HG03103 (cell line): ENCODE results near the gene AATK.
"Not testable (repeated sequence)": the region's sequence is repeated elsewhere in the genome, so short reads cannot be mapped to it uniquely, and the experiment has no call there.

ENCODE experiments used
- ATAC-seq: cut with Tn5 transposase; IDR thresholded peaks from one replicate; pipeline ENCODE4 v1.9.1; 2021; ENCODE audit warnings: low read depth; ENCODE audit not compliant: unreplicated experiment

AATK gene

DNA sequence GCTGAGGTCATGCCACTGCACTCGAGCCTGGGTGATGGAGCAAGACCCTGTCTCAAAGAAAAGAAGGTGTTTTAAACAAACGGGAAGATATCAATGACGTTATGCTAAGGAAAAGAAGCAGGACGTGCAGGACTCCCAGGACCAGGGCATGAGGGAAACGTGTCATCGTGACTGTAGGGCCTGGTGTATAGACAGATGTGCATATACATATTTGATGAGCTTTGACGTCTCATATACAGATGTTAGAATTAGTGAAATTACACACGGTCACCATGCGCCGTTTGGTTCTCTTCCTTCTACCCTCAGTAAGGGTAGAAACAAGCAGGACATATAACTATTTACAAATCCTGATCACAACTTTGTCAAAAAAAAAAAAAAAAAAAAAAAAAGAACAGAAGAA is 18.3 kb downstream of the AATK start:
- ATAC-seq = no peak

DNA sequence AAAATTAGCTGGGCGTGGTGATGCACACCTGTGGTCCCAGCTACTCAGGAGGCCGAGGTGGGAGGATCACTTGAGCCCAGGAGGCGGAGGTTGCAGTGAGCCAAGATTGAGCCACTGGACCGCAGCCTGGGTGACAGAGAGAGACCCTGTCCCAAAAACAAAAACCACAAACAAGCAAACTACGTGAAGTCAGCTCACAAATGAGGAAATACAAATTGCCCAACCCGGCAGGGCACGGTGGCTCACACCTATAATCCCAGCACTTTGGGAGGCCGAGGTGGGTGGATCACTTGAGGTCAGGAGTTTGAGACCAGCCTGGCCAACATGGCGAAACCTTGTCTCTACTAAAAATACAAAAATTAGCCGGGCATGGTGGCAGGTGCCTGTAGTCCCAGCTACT is 19.8 kb downstream of the AATK start:
- not testable (repeated sequence) for ATAC-seq

DNA sequence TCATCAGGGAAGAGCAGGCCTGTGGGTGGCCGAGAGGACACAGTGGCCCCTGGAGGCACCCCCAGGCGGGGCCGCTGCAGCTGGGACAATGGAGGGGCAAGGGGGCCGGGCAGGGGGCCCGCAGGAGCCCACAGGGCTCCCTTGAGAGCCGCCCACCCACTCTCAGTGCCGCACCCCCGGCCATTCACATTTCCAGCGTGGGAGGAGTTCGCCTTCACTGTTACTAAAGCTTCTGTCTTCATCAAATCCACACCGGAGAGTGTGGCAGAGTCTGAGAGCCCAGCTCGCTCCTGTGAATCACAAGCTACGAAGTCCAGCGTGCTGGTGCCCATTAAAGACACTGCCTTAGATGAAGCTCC is 21.6 kb downstream of the AATK start:
- no peak for ATAC-seq

DNA sequence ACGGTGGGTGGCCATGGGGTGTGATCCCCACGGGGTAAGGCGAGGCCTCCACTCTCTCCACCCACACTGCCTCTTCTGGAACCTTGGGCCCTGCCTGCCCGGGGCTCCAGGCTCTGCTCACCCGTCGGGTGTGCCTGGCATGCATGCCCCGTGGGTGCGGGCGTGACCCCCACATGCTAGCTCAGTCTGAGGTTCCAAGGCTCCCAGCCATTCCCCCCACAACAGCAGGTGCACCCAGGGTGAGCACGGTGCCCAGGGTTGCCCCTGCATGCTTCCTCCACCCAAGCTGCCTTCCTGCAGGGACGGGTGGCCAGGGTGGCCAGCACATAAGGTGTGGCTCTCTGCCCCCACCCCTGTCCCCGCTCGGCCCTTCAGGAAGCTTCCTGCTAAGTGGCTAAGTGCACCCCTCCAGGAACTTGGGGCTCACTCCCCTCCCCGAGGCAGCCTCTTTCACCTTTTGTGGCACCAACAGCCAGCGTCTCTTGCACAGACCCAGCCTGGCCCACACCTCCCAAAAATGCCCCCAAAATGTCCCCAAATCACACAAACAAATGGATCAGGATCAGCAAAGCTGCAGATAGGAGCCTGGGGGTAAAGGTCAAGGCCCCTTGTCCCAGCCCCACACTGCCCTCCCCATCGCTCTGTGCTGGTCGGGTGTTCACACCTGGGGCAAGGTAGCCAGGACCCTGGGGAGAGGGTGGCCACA is 22.2 kb downstream of the AATK start:
- no peak for ATAC-seq

DNA sequence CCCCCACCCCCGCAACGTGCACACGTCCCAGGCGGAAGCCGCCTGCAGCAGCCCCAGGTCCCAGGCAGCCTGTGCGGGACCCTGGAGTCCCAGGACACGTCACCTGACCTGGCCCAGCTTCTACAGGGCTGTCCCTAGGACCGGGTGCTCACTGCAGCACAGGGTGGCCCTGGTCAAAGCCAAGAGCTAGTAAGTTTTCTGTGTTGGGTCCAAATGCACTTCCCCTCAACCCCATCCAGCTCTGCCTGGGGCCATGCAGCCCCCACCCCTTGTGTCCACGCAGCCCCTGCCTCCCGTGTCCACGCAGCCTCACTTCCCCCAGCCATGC is 22.9 kb downstream of the AATK start:
- no peak for ATAC-seq

DNA sequence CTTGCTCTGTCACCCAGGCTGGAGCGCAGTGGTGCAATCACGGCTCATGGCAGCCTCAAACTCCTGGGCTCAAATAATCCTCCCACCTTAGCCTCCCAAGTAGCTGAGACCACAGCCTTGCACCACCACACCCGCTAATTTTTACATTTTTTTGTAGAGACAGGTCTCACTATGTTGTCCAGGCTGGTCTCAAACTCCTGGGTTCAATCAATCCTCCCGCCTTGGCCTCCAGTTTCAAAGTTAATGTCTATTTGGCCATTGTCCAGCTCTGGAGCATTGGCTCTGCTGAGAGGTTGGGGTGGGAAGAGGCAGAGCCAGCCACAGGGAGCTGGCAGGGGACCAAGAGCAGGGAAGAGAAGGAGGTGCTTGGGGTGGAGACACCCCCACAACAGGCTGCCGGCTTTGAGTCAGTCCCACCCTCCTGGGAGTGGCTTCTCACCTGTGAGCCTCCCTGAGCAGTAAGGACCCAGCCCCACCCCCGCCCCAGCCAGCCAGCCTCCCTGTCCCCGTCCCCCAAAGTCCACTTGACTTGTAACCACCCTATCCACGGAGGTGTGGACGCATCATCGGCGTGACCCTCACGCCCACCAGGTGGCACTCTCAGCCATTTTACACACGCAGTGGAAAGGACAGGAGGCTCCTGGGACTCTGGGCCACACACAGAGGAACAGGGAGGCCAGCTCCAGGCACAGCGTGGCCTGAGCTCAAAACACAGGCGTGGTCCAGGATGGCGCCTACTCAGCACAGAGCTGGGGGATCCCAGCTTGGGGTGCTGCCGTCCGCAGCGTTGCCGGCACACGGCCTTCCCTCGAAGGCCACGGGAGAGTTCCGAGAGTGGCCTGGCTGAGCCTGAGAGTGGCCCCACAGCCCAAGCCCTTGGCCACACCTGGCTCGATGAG is 23.5 kb downstream of the AATK start:
- no peak for ATAC-seq

DNA sequence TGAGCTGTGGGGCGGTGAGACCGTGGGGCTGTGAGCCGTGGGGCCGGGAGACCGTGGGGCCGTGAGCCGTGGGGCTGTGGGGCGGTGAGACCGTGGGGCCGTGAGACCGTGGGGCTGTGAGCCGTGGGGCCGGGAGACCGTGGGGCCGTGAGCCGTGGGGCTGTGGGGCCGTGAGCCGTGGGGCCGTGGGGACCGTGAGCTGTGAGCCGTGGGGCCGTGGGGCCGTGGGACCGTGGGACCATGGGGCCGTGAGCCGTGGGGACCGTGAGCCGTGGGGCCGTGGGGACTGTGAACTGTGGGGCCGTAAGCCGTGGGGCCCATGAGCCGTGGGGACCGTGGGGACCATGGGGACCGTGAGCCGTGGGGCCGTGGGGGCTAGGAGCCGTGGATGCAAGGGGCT is 25.3 kb downstream of the AATK start:
- no peak for ATAC-seq

DNA sequence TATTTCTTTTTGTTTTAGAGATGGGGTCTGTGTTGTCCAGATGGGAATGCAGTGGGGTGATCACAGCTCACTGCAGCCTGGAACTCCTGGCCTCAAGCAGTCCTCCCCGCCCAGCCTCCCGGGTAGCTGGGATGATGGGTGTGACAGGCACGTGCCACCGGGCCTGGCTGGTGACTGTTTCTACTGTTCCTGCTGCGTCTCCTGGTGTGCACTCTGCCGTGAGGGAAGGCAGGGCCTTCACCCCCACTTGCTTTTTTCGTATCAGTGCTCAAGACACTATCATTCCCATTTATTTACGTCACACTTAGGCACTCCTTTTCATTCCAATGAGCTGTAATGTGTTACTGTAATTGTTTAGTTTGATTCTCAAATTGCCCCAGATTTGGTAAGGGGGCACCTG is 26.0 kb downstream of the AATK start:
- ATAC-seq = no peak

DNA sequence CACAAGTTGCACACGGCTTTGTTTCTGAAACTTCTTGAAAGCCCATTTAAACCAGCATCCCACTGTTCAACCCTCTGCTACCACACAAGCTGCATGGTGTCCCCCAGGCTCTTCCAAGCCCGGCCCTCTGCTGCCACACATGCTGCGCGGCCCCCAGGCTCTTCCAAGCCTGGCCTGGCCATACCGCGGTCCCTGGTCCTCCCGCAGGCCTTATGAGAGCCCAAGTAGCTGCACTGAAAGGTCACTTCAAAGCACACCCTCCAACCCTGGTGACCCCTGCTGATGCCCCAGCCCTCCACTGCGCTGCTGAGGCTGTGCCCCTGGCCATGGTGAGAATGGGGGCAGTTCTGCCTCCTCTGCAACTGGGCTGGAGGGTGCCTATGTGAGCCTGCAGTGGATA is 26.6 kb downstream of the AATK start:
- no peak for ATAC-seq

DNA sequence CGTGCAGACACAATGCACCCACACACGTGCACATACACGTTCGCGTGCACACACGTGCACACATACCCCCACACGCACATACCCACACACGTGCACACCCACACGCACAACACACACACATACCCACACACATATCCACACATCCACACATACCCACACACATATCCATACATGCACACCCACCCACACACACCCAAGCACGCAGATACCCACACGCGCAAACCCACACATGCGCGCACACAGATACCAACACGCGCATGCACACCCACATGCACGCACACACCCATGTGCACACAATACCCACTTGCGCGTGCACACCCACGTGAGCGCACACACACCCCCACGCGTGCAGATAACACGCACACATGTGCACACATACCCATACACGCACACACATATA is 27.5 kb downstream of the AATK start:
- no peak for ATAC-seq

DNA sequence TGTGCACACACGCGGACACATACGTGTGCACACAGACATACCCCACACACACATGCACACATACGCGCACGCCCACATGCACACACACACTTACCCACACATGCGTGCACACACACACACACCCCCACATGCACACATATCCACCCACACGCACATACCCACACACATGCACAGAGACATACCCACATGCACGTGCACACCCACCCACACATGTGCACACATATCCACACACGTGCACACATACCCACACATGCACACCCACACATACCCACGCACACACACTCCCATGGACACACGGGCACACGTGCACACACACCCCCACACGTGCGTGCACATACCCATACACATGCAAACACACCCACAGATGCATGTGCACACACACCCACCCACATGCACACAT is 27.9 kb downstream of the AATK start:
- ATAC-seq = no peak

DNA sequence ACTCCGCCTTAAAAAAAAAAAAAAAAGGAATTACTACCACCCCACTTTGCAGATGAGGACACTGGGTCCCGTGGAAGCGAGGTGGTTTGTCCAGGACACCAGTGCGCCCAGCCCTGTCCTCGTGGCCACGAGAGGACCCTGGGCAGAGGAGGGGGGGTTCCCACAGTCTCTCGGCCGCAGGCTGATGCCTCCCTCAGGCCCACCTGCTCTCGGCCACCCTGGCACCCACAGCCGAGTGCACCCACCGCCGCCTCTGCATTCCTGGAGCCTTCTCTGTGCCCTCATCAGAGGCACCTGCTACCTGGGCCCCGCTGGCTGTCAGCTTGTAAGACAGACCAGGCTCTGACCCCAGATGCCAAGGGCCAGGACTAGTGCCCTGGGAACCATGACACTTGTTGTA is 28.8 kb downstream of the AATK start:
- ATAC-seq = no peak

DNA sequence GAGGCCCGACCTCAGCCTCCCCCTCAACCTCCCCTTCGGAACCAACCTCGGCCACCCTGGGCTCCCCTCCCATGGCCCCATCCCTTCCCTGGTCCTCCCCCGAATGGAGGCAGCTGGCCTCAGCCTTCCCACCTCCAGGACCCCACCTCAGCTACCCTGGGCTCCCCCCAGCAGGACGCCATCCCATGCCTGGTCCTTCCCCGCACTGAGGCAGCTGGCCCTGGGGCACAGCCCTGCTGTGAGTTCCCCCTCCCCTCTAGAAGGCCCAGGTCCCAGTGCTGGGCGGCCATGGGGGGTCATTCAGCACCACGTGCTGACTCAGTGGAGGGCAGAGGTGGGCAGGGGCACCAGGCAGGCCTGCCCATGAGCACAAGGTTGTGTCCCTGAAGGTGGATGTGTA is 29.7 kb downstream of the AATK start:
- no peak for ATAC-seq

DNA sequence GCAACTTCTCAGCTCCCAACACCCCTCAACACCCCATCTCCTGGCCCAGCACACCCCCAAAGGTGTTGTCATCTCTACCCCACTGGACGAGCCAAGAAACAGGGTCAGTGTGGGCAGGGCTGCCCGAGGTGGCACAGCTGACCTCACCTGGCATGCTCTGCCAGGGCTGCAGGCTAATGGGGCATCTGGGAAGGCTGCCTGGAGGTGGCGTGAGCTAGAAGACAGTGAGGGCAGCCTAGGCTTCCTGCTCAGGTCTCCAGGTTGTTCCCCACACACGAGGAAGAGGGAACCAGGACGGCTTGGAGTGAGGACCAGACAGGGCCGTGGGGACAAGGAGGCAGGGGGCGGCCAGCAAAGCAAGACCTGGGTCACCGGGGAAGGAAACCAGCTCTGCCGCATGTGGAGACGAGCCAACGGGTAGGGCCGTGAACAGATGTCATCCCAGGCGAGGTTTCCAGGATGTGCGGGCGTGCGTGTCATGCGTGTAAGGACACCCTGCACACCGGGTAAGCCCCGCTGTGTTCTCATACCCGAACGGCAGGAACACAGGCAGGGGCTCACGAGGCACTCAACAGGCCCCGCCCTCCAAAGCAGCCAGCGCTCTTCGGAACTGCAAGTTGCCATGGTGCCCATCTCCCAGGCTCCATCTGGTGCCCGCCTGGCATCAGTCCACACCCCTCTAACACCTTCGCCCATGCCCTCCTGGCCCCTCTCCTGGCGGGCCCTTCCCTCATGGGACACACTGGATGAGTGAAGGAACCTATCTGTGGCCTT is 30.3 kb downstream of the AATK start:
- ATAC-seq = no peak

DNA sequence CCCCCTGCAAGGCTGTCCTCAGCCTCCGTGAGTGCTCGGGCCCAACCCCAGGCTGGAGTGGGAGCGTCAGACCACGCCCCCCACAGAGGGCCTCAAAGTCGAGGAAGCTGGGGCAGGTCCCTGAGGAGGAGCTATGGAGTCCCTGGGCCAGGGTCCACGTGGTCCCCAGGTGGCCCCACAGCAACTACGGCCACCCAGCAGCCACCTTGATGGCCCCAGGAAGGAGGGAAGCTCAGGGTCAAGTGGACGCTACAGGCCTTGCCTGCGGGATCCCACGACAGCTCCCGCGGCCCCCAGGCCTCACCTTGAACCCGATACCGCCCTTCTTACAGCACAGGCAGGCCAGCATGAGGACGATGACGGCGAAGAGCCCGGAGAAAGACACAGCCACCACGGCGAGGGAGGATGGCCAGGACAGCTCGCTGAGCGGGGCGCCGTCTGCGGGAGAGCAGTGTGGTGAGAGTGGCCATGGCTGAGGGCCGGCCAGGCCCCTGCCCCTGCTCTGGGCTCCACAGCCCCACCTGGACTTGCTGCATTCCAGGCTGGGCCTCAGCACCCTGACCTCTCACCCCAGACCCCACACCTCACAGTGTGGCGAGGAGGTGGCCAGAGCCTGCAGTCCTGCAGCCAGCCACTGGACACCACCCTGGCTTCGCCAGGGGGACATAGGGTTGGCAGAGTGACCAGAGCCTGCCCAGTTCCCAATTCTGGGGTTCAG is 31.8 kb downstream of the AATK start:
- no peak for ATAC-seq

DNA sequence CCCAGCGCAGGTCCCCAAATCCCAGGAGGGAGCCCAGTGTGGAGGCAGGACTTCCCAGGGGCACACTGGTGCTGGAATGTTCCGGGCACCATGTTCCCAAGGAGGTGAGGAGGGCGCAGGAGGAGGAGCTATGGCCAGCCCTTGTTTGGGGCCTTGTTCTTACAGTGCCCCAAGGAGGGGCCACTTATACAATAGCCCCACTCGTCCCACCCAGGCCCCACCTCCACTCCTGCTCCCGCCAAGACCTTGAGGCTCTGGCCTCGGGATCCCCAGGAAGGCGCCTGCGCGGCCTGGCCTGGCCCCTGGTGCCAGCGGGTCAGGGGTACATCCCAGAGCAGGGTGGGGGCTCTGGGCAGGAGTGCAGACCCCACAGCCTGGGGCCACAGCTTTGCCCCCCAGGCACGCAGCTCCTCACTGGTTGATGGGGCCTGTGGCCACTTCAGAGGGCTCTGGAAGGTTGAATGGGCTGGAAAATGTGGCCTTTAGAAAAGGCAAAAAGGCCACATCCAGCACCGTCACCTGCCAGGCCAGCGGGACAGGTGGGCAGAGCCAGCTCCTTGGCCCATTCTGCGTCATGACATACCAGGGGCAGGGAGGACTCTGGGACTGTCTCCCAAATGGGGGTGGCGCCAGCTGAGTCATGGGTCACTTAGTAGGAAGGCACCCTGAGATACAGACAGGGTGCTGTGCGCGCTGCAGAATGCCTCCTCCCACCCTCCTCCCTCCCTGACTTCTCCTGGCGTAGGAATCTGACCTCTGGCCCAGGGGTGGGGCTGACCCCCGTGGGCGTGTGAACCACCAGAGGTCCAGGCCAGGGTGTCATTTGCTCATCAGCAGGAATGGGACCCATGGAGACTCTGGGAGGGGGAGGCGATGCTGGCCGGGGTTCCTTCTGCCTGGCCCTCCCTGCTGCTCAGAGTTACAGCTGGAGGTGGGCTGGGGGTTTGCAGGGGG is 33.0 kb downstream of the AATK start:
- ATAC-seq = no peak

DNA sequence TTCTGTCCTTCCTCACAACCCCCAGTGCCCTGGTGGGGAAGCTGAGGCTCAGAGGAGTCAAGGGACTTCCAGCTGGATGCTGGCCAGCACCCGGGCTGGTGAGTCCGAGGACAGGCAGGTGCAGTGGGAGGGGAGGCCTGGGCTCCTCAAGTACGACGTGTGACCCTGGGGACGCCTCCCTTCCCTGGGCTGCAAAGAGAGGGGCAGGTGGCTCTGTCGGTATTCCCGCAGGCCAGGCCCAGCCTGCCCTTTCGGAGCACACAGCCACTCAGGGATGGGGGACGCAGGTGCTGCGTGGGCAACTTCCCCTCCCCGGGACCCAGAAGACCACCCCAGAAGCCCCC is 33.9 kb downstream of the AATK start:
- no peak for ATAC-seq

DNA sequence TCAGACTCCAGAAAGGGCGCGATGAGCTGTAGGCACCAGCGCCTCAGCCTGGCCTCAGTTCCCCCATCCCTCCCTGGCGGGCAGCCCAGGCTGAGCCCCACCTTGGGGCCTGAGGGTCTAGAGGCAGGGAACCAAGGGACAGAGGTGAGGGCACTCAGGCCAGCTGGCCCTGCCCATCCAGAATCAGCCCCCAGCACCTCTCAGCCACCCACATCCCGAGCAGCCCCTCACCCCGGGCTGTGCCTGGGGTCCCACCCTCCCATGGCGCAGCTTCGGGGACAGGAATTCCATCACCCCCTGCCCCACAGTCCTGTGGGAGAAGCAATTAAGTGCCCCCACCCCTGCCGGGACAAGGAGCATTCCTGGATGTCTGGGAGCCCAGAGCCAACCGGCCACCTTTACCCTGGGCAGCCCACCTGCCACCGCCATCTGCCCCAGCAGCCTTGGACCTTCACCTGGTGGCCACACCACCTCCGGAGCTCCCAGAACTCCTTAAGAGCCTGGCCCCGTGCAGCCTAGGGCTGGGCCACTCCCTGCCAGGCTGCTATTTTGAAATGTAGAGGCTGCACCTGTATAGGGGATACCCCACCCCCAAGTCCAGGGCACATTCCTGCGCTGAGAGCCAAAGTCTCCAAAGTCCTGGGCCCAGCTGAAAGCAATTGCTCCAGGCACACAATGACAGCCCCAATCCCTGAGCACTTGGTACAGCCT is 34.4 kb downstream of the AATK start:
- ATAC-seq = no peak
